GM21528 (cell line): ENCODE data around the gene ADSL.

ENCODE experiments used
- ATAC-seq: cut with Tn5 transposase; IDR thresholded peaks from one replicate; pipeline ENCODE4 v1.9.1; 2021; ENCODE audit warnings: mild to moderate bottlenecking, moderate library complexity; ENCODE audit not compliant: unreplicated experiment, low FRiP score

The ADSL gene

DNA sequence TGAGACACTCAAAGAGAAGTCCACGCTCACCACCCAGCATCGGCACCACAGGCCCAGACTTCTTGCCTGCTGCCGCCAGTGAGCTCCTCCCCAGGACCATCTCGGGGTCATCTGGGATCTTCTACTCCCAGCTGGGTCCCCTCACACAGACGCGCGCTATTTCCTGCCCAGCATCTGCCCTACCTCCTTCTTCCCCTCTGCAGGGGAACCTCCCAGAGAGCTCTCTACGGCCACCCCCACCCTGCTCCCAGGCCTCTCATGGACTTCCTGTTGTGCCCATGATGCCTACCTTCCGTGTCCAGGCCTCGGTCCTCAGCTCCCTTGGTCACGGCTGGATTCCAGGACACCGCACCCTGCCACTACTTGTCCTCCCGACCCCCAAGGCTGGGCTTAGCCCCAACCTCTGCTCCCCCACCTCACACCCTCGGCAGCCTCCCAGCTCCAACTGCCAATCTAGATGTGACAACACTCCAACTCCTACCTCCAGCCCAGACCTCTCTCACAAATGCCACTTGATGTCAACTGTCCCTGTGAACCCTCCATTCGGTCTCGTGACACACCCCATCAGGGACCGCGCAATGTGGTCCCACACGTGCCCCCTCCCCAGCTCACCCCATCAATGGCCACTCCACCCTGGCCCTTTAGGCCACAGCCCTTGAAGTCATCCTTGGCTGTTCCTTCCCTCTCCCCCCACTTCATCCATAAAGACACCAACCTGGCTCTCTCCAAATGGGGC, 69.4 kb downstream of the ADSL start:
- ATAC-seq, result no peak

DNA sequence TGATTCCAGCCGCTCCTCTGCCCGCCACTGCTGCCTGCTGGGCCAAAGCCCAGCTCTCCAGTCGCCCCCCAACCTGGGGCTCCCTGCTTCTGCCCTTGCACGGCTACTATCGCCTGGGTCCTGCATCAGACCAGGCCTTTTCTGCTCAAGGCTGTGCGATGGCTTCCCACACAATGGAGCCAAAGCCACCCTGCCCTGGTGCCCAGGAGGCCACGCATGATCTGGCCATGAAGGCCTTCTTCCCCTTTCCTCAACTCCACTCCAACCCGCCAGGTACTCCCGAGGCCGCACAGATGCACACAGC, 69.9 kb downstream of the ADSL start:
- ATAC-seq, result no peak

DNA sequence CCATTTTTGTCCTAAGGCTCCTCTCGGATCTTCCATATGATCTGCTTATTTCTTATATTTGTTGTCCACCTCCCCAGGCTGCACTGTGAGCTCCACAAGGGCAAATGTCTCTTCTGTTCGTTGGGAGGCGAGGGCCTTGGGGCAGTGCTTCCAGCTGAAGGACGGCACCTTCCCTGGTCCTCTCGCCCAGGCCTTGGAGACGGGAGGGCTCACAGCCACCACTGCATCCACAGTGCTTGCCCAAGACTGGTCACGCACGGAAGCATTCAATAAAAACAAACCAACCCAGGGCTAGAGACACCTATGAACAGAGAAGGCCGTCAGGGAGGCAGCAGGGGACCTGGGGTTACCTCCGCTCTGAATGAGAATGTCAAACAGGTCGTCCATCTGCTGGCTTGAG, 70.3 kb downstream of the ADSL start:
- no peak for ATAC-seq

DNA sequence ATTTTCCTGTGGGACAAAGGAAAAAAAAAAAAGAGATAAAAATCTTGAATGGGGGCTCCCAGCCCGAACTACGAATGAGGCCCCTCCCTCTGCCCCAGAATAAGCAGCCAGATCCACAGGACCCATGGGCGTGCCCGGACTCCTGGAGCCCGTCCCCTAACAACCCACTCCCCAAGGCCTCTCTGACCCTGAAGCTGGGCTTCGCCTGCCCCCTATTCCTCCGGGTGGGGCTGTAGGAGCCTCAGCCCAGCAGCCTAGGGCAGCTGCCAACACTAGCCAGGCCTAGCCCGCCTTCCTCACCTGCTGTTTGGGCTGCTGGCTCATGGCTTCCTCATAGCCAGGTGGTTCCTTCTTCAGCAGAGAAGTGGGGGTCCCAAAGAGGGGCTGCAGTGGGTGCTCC, 70.7 kb downstream of the ADSL start:
- ATAC-seq, result no peak

DNA sequence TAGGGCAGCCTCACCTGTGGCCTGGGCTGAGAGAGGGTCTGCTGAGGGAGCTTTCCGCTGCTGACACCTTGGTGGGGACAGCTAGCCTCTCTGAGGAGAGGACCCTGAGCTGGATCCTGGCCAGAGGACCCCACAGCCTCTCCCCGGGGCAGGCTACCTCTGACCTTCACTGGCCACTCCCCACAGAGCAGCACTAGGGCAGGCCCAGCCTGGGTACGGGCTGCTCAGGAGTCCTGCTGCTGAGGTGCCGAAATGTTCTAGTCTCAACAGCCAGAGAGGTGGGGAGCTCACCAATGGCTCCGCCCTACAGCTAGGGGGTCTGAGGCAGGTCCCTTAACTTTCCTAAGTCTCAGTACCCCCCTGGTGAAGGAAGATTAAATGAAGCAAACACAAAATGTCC, 71.6 kb downstream of the ADSL start:
- no peak for ATAC-seq

DNA sequence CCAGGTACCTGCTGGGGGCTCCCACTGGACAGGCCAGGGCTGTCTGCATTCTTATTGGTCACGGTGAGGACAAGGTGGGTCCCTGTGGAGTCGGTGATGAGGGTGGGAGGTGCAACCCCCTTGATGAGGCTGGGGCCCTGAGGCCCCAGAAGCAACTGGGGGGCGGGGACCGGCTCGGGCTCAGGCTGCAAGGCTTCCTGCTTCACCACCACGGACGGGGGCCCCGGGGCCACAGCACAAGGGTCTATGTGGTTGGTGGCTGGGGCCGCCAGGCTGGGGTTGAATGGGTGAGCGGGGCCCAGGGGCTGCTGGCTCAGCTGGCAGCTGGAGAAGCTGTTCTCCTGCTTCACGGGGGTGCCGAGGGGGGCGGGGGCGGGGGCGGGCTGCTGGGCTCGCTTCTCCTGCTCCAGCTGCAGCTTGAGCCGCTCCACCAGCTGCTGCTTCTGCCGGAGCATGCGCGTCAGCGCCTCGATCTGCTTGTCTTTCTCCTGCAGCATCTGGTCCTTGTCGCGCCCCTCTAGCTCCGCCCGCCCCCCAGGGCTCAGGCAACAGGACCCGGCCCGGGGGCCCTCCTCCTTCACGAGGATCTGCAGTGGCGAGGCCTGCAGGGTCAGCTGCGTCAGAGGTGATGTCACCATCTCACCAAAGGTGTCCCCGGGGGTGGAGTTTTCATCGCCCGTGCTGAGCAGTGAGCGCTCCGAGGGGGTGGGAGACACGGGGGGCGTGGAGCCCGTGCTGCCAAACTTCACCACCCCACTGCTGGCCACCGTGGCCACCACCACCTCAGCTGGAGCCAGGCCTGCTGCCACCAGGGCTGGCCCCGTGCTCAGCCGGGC, 72.3 kb downstream of the ADSL start:
- no peak for ATAC-seq

DNA sequence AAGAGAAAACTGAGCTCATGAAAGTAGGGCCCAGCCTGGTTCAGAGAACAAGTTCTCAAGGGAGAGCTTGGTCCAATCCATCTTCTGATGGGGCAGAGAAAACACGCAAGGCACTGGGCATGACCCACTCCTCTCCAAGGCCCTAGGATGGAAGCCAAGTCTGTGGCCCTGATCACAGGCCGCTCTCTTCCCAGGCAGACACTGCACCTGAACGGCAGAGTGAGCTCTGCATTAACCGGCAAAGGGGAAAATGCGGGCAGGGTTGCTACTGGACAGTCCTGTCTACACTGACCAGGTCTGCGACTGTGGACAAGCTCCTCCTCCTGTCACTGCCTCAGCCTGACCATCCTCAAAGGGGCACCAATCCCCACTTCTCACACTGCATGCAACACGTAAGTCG, 73.4 kb downstream of the ADSL start:
- ATAC-seq, result no peak

DNA sequence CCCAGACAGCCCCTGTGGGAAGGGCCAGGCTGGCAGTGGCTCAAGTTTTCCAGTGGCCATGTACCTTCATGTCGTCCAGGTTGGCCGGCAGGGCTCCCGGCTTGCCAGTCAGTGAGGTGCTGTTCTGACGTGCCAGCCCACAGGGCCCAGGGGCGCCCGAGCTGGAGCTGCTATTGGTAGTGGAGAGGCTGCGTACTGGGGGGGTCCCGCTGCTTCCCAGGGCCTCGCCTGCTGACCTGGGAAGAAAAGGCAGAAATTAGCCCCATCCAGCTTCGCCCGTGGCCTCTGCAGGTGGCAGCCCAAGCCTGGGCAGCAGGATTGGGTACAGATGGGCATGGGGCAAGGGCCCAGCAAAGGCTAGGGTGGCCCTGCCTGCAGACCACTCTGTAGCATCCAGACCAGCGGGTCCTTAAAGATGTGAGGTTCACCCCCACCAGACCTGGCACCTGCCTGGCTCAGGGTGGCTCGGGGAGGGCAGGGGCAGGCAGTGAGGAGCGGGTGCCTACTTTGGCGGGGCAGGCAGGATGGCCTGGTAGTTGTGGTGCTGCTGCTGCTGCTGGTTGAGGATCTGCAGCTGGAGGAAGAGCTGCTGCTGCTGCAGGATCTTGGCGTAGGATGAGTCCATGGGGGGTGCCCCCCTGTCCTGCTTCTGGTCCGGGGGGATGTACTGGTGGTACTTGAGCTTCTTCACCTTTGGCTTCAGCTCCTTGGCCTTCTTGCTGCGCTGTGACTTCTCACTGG, 74.2 kb downstream of the ADSL start:
- no peak for ATAC-seq

DNA sequence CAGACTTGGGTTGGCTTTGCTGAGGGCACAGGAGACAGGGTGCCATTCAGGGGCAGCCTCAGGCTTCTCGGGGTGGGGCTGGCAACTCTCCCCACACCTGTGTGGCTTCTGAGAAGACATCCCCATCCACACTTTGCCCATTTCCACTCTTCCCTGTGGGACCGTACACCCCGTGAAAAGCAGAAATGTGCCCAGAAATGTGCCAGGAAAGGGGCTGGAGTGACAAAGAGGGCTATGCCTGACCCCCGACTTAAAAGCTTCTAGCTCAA, 74.7 kb downstream of the ADSL start:
- no peak for ATAC-seq

DNA sequence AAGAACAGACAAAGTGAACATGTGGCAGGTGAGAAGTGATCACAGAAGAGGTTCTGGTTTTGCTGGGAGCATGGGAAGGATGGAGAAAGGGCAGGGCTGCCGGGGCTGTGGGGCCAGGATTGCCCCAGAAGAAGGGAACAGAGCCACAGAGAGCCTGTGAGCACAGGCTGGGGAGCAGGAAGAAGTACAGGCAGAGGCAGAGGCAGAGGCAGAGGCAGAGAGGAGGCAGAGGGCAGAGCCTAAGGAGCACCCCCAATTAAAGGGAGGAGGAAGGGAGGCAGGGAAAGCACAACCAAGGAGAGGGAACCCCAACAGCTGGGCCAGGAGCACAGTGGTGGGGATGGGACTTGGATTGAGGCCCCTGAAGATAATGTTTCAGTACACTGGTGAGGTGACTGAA, 75.6 kb downstream of the ADSL start:
- no peak for ATAC-seq

DNA sequence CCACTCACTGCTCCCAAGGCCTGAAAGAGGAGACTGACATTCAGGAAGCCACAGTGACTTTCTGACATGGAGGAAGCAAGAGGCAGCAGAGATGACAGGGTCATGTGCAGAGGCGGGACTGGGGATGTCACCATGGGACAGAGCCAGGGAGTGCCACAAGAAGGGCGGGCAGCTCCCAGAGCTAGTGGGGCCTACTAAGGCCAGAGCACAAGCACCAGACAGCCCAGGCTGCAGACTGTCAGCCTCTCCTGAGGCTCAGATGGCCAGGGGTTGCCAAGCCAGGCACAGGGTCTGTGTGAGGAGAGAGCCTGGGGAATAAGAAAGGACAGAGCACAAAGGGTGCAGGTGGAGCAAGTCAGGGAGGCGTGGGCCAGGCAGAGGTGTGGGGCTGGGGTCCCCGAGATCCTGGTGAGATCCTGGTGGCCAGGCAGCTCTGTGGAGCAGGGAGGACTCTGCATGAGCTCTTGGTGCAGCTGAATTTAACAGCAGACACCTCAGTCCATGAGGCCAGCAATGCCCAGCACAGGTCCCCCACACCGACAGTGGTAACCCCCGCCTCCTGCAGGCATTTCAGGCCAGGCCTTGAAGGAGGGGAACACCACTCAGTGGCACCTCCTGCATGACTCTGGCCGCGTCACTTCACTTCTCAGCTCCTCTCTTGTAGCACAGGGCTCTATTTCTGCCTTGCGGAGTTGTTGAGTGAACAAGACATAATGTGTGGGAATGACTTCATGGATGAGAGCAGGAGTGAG, 76.4 kb downstream of the ADSL start:
- ATAC-seq, result no peak

DNA sequence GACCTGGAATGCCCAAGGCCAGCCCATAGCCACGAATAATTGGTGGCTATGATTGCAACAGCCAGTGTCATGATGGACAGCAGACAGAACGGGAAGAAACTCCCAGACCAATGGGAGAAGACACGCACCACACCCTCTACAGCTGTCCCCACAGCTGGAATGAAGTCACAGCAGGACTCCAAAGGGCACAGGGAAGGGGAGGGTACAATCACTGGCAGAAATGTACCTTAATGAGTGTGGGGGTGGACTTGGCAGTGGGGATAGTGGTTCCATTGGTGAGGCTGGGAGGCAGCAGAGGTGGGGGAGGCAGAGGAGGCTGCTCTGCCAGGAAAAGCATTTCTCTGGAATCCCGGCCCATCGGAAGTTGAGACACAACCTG, 77.0 kb downstream of the ADSL start:
- no peak for ATAC-seq

DNA sequence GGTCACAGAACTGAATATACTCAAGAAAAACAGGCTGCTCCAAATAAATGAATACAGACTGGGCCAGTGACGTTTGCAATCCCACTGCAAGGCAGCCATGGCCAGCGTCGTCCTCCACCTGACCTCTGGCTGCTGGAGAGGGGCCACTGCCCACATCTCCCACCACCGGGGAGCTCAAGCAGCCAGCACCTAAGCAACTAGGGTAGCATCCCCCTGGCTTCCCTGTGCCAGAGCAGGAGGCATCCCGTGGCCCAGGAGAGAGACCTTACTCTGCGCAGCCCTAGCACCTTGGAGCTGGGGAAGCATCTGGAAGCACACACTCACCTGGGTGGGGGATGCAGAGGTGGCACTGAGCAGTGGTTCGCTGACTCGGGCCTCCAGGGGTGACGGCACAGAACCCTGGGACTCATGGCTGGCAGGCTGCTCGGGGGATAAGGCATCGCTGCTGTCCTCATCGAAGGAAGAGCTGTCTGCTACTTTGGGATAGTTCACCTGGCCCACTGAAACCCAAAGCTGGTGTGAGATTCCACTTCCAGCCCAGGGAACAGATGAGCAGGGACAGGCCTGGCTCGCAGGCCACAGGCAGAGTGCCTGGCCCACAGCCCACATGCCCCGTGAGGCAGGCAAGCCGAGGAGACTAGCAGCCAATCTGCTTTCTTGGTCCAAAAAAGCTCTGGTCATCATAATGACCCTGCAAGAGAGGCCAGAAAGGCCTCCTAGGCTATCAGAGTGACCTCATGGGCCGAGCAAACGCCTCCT, 77.8 kb downstream of the ADSL start:
- ATAC-seq, result no peak

DNA sequence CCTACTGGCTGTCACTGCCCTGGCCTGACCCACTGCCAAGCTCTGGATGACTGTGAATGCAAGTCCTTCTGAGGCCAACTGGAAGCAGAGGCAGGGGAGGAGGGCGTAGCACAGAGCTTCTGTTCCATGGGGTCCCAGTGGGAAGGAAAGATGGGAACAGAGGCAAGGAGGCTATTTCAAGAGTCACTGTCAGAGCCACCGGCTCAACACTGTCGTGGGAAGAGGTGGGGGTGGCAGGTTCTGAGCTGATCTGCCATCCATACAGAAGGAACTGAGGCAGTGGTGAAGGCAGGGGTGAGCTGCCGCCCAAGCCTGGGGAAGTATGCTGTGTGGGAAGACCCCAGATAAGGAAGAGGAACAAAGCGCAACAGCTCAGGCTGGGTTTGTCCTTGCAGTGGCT, 78.8 kb downstream of the ADSL start:
- ATAC-seq, result no peak

DNA sequence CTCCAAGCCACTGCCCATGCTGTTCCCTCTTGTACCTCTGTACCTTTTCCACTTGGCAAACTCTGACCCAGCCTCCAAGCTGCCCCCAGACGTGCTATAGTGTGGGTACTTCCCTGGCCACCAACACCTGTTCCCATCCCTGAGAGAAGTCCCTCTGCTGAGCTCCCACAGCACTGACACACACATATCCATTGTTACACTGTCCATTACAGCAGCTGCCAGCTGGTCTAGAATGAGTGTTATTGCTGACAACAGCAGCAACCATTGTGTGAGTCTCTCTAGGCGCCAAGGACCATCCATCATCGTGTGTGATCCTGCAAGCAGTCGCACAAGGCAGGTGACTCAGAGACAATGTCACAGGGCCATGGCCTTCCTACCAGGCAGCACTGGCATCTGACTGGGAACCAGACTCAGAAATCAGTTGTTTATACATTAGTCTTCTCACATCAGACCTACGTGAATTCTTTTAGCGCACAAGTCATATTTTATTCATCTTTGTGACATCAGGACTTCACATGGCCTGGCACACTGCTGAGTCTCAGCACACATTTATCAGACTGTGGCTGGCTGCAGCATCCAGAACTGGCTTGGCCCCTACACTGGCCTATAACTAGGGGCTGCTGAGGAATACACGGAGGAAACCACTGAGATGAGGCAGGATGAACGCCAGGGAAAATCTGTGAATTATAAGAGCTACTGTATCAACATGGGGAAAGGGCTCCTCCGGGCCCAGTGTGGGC, 80.5 kb downstream of the ADSL start:
- no peak for ATAC-seq

DNA sequence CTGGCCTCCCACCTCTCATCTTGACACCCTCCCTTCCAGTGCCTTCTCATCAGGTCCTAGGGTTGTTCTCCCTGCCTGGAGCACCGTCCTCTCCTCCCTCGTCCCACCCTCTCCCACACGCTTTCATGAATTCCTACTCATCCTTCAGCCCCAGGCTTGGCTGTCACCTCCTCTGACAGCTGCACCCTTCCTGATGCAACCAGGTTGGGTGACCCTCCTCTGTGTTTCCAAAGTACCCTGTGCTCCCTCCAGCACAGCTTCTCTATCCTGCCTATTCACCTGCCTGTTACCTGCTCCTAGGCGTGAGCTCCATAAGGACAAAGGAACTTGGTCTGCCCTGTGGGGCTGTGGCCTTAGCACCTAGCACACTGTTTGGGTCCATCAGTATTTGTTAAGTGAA, 82.5 kb downstream of the ADSL start:
- no peak for ATAC-seq

DNA sequence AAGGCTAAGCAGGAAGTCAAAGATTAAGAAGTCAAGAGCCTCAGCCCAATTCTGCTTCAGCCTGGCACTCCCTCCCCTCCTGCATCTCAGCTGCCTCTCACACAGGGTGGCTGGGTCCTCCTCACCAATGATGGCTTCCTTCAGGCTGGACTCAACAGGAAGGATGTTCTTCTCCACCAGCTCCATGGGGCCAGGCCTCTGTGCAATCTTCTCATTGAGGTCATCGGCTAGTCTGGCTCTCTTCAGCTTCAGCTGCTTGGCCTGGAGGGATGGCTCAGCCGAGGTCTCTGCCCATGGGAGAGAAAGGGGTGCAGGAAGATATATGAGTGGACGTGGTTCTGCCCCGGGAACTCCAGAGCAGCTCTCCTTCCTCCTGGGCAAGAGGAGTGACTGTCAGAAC, 83.2 kb downstream of the ADSL start:
- no peak for ATAC-seq

DNA sequence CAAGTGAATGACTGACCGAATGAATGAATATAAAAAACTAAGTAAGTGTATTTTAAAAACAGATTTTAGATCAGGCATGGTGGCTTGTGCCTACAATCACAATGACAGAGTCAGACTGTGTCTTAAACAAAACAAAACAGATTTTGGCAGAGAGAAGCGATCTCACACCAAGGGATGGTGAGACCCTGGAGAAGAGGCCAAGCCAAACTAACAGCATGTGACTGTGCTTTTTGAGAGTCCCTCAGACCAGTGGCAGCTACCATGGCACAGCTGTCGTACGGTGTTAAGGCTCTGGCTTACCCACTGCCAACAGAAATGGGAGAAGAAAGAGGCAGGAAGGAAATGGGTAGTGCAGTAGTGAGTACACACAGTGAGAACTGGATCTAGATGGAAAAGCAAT, 84.7 kb downstream of the ADSL start:
- ATAC-seq, result no peak

DNA sequence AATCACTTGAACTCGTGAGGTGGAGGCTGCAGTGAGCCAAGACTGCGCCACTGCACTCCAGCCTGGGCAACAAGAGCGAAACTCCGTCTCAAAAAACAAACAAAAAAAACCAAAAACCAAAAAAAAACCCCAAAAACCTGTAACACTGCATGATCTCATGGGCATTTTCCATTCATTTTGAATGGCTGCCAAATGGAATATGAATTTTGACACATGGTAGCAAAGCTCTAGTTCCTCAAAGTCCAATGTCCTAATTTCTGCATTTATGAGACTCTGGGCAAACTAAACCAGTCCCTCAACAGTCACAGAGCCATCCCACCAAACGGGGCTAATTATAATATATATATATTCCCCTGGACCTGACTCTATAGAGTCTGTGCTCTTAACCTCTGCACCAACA, 85.9 kb downstream of the ADSL start:
- no peak for ATAC-seq

DNA sequence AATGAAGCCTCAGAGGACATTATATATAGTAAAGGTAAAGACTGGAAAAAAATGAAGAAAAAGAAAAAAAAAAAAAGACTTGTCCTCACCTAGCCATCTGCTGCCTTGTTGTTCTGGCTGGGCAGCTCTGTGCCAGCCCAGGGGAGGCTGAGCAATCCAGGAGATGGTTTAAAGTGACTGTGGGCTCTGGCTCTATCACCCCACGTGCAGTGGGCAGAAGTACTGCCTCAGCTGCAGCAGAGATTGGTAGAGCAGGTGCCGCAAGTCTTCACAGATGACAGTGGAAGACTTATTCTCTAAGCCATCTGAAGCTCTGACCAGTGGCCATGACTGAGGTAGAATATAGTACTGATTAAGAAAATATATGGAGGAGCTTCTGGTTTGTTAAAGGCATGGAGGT, 86.3 kb downstream of the ADSL start:
- no peak for ATAC-seq
